ENCODE results near the gene FABP3.

FABP3 gene

DNA sequence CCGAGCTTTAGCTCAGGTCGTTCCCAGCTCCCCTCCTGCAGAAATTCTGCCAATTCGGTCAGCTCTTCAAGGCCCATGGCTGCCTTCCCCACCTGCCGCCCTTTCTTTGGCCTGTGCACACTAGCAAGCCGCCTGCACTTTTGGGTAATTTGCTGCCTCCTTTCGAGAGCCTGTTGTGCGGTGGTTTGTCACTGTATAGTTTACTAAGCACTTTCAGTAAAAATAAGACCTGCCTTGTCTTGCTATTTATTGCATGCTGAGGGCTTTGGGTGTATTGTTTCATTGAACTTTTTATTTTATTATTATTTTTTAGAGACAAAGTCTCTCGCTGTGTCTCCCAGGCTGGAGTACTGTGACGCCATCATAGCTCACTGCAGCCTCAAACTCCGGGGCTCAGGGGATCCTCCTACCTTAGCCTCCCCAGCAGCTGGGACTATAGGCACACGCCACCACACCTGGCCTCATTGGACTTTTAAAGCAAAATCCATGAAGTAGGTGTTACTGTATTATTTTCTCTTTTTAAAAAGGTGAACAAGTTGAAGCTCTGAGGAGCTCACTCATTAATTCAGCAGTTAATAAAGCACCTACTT lies 1.1 kb upstream of the FABP3 start:
- DNase-seq (ENCODE audit: low read depth in 2 of 2, low spot score in 1 of 2): no peak

DNA sequence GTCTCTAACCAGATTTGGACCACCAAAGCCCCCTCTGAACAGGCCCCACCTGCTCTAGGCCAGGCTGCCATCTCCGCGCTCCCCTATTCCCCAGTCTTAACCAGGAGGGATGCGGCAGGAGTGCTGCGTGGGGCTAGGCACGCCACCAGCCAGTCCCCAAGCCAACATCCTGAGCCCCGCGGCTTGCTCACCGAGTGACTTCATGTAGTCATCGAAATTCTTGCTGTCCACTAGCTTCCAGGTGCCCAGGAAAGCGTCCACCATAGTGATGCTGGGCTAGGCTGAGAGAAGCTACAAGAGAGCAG lies 173 bp downstream of the FABP3 start:
- DNase-seq (ENCODE audit: low read depth in 2 of 2, low spot score in 1 of 2): no peak

DNA sequence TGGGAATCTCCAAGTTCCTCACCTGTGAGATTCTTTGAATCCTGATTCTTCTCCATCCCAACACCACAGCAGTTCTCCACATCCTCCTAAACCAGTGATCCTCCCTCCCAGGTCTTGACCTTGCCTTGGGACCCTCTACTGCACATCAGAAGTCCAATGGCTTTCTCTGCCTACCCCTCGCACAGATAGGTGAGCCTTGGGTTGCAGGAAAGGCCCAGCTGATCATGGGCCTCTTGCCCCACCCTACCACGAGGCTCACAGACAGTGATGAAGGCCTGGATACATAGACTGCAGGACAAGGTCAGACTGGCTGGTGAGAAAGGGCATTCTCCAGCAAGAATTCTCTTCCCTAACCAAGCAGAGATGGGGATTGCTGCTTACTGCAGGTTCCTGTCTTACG lies 825 bp downstream of the FABP3 start:
- no peak for DNase-seq (ENCODE audit: low read depth in 2 of 2, low spot score in 1 of 2)

DNA sequence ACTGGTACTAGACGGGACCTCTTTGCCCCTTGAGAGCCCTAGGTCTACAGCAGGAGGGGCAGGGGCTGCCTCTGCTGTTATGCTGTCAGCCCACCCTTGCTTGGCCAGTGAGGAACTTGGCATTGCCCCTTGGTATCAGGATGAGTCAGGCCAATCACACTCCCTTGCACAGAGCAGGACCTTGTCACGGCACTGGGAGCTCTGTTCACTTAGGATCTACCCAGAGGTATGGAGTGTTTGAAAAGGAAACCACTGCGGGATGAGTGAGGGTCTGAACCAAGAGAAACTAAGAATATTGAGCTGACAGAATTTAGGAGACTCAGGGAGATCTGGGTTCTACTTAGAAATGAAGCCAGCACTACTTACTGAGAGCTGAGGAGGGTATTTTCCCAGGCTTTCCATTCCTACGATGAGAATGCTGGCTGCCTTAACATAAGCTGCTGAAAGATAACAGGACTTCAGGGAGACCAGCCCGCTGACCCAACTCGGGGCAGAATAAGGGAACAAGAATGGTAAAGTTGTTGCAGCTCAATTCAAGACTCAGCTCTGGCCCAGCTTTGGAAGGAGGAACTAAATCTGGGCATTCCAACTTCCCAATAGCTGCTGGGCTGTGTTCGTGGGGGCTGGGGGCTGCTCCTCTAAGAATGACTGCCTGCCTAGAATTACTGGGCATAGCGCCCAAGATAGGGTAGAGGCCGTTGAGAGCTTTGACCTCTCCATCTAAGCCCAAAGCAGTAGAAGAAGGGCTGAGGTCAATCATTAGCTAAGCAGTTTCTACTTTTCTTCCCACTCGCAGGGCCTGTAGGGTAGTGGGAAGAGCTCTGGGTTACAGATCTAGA lies 1.5 kb downstream of the FABP3 start:
- DNase-seq (ENCODE audit: low read depth in 2 of 2, low spot score in 1 of 2): no peak

DNA sequence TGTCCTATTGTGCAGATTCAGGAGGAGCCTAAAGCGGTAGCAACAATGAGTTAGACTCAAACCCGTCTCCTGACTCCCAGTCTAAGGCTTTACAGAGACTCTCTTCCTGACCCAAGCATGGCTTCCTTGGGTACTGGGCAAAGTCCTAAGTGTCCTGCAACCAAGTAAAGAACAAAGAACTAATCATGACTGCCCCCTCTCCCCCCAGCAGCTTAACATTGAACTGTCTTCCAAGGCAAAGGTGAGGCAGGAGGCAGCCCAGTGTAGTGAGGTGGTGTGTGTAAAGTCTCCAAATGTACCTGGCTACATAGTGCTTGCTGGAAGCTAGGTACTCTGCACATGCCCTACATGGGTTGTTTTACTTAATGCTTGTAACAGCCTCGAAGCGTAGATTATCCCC lies 2.3 kb downstream of the FABP3 start:
- no peak for DNase-seq (ENCODE audit: low read depth in 2 of 2, low spot score in 1 of 2)

DNA sequence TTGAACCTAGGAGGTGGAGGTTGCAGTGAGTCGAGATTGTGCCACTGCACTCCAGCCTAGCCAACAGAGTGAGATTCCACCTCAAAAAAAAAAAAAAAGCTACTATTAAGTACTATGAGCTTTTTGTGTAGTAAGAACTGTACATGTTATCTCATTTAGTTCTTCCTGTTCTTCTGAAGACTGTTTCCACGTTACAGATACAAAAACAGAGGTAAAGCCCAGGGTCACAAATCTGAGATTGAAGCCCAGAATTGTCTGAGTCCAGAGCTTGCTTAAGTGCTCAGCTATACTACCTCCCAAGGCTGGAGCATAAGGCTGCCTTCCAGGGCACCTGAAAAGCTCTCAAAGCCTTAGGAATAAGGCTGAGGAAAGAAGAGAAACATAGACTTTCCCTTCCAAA lies 2.9 kb downstream of the FABP3 start:
- DNase-seq (ENCODE audit: low read depth in 2 of 2, low spot score in 1 of 2): no peak

DNA sequence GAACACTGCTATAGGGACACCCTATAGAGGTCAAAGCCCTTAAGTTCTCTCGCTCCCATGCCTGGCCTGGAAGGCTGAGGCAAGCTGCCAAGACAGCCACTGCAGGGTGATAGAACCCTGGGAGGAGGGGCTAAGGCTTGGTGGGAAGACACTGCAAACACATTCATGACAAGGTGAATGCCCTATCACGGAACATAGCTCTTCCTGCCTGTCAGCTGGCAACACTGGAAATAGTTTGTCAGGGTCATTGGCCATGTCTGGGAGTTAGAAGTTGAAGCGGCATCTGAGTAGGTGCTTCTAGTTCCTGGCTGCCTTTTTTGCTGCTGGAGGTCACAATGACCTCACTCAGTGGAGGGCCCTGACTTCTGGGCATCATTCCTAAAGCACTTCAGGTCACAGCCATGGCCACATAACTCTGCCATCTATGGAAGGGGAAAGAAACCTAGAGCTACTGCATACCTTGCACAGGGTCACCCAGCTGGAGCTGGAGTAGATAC lies 4.2 kb downstream of the FABP3 start:
- DNase-seq (ENCODE audit: low read depth in 2 of 2, low spot score in 1 of 2): no peak

DNA sequence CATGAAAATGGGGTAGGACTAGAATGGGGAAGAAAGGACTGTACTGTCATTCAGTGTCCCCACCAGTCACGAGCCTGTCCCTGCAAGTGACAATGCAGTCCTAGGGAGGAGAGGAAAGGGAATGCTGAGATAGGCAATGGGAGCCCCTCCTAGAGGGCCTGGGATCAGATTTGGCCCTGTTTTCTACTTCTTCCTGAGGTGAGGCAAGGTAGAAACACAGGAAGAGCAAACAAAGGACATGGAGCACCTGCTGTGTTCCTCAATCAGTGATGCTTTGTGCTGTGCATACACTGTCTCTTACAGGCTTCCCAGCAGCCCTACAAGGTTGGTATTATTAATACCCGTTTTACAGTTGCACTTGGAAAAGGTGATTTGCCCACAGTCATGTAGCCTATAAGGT lies 6.1 kb downstream of the FABP3 start:
- no peak for DNase-seq (ENCODE audit: low read depth in 2 of 2, low spot score in 1 of 2)

DNA sequence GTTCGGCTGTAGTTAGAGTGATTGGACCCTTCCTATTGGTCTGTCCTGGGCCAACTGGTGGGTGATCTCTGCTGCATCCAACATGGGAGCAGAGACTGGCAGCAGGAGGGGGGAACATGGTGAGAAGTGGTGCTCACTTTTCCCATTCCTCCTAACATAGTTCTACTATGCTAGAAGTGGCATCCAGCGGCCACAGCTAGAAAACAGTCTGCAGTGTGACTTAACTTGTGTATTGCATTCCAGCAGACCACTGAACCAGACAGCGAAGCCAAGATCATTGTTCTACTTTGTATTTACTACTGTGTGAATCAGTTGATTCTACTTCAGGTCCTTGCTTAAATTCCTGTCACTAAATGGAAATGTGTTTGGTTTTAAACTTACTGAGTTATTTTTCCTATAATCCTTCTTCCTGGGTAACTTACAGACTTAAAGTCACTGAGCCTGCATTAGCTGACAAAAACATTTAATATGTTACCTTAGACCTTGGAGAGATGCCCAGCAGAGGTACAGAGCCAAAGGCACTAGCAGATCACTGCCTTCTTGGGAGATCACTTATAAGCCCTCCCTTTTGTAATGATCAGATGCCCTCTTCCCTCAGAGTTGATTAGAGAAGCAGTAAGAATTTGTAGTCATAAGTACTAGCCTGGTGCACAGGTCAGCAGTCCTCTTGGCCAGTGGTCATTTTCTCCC lies 8.2 kb downstream of the FABP3 start:
- no peak for DNase-seq (ENCODE audit: low read depth in 2 of 2, low spot score in 1 of 2)

DNA sequence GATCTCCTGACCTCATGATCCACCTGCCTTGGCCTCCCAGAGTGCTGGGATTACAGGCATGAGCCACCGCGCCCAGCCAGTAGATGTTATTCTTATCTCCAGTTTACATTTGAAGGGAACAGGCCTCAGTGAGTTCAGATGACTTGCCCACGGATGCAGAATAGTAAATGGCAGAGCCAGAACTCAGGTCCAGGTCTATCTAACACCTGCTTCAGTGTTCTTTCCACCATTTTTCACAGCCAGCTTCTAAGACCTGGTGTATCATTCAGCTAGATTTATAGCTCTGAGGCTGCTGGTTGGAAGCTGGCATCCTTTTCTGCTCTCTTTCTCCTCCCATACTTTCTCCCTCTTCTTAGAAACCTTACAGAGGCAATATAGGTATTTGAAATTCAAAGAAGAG lies 10.8 kb downstream of the FABP3 start:
- DNase-seq (ENCODE audit: low read depth in 2 of 2, low spot score in 1 of 2): no peak

DNA sequence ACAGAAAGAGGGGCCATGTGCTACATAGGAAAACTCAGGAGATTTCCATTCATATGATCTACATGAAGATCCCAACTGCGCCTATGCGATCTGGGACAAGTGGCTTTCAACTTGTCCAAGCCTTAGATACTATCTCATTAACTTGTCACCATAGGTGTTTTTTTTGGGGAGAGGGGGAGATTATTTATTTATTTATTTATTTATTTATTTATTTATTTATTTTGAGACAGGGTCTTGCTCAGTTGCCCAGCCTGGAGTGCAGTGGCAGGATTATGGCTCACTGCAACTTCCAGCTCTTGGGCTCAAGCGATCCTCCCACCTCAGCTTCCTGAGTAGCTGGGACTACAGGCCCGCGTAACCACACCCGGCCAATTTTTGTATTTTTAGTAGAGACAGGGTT lies 11.3 kb downstream of the FABP3 start:
- DNase-seq (ENCODE audit: low read depth in 2 of 2, low spot score in 1 of 2): no peak

DNA sequence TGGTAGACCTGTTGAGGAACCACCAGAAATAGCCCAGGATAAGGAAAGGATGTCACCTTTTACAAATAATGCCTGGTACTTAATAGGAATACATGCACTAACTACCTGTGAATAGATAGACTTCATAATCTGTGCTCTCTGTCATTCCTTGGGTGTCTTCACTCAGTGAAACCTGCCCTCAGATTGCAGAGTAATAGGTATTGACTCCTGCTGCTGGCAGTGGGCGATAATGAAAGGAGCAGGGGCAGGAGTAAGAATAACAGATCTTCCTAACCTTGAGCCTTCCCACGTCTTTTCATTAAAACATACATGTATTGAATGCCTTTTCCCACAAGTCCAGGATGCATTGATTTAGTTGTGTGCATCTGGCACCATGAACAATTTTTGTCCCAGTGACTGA lies 16.4 kb downstream of the FABP3 start:
- no peak for DNase-seq (ENCODE audit: low read depth in 2 of 2, low spot score in 1 of 2)

DNA sequence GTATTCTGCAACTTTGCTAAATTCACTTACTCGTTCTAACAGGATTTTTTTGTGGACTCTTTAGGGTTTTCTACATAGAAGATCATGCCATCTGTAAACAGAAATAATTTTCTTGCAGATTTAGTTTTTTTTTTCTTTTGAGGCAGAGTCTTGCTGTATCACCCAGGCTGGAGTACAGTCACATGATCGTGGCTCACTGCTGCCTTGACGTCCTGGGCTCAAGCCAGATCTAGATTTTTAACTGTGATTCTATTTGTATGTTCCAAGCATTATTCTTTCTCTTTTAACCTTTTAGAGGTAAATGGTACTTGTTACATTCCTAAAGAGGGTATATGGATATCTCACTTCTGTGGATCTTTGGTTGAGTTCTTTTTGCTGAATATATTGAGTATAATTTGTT lies 18.6 kb downstream of the FABP3 start:
- no peak for DNase-seq (ENCODE audit: low read depth in 2 of 2, low spot score in 1 of 2)

DNA sequence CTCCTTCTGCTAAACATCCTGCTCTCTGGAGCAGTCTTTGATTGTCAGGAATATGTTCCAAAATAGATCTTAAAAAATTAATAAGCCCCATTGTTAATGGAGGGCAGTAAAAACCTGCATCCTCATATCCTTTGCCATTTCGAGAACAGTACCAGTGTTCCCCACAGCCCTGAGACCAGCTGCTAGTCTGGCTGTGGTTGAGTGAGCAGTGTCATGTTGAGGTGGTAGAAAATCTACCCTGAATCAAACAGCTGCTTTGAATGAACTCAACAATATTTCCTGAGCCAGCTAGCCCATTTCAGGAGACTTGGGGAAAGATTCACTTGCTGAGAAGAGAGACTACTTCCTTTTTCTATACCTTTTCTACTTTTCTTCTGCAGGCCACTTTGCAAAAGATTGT lies 24.4 kb downstream of the FABP3 start:
- no peak for DNase-seq (ENCODE audit: low read depth in 2 of 2, low spot score in 1 of 2)

DNA sequence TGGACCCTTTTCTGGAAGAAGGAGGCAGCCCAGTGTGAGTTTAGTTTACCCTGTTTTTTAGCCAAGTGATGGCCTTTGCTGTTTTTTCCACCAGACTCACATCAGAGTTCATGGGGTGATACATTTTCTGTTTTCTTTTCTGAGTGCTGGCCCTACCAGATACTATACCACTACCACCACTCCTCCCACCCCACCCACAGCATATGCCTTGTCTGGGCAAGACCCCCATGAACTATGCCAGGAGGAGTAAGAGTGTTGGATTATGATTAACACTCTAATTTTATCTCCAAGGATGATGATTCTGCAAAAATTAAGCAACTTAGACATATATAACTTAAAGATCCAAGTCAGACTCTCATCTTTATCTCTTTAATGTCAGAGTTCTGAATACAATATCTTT lies 26.1 kb downstream of the FABP3 start:
- no peak for DNase-seq (ENCODE audit: low read depth in 2 of 2, low spot score in 1 of 2)

DNA sequence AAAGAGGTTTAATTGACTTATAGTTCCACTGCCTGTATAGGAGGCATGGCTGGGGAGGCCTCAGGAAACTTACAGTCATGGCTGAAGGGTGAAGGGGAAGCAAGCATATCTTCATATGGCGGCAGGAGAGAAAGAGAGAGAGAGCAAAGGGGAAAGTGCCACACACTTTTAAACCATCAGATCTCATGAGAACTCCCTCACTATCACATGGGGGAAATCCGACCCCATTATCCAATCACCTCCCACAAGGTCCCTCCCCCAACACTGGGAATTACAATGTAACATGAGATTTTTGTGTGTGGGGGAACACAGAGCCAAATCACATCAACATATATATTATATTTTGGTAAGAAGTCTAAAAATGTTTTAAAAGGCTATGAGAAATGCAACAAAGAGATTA lies 27.2 kb downstream of the FABP3 start:
- DNase-seq (ENCODE audit: low read depth in 2 of 2, low spot score in 1 of 2): no peak

DNA sequence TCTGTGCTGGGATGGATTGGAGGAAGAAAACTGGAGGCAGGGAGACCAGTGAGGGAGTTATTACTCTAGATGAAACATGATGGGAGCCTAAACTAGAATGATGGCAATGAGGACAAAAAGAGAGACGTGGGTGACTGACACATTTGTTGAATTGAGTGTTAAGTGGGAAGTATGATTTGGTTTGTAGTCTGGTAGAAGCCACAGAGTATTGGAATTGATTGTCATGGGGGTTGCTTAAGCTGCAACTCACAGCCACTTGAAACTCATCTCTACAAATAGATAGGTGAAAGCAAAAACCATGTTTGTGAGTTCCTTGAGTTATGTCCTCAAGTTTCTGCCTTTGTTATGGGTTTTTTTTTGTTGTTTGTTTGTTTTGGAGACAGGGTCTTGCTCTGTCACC lies 28.4 kb downstream of the FABP3 start:
- DNase-seq (ENCODE audit: low read depth in 2 of 2, low spot score in 1 of 2): no peak

DNA sequence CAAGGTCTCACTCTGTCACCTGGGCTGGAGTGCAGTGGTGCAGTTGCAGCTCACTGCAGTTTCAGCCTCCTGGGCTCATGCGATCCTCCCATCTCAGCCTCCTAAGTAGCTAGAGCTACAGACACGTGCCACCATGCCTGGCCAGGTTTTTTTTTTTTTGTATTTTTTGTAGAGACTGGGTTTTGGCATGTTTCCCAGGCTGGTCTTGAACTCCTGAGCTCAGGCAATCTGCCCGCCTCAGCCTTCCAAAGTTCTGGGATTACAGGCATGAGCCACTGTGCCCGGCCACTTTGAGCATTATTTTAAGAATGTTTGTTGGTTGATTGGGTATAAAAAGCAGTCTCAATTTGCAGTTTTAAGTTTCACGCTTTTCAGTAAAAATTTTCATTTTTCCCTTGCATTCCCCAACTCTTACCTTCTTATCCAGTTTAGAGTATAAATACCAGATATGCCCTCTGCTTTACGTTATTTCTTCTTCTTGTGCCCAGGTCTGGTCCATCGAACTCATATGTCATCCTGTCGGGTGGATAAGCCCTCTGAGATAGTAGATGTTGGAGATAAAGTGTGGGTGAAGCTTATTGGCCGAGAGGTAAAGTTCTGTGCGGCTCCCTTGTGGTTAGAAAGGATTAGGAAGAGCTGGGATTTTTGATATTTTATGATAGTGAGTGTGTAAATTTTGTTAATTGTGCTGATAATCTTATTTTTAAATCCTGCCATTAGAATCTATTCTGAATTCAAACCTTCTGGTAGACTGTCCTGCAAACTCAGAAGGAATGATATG lies 36.0 kb downstream of the FABP3 start:
- DNase-seq (ENCODE audit: low read depth in 2 of 2, low spot score in 1 of 2): no peak

DNA sequence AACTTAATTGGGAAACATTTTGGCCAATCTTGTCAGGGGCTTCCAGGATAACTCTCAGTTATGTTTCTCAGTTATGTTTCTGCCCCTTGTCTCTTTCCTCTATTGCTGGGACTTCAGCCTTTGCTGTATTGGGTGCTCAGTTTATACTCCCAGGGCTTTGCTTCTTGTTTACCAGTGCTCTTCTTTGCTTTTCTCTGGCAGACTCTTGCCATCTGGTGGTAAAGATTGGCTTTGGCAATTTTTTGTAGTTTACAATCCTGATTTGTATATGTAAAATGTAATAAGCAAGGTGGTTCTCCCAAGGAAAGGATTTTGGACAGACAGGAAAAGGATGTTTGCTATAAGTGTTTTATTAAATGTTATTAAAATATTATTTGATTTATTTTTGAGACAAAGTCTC lies 37.9 kb downstream of the FABP3 start:
- DNase-seq (ENCODE audit: low read depth in 2 of 2, low spot score in 1 of 2): no peak

DNA sequence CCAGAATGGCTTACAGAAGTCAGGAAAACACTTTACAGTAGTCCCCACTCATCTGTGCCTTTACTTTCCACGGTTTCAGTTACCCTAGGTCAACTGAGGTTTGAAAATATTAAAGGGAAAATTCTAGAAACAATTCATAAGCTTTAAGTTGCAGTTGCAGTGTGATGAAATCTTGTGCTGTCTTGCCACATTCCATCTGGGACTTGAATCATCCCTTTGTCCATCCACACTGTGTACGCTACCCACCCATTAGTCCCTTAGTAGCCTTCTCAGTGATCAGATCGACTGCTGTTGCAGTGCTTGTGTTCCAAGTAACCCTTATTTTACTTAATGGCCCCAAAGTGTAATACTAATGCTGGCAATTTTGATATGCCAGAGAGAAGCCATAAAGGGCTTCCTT lies 45.5 kb downstream of the FABP3 start:
- DNase-seq (ENCODE audit: low read depth in 2 of 2, low spot score in 1 of 2): no peak

DNA sequence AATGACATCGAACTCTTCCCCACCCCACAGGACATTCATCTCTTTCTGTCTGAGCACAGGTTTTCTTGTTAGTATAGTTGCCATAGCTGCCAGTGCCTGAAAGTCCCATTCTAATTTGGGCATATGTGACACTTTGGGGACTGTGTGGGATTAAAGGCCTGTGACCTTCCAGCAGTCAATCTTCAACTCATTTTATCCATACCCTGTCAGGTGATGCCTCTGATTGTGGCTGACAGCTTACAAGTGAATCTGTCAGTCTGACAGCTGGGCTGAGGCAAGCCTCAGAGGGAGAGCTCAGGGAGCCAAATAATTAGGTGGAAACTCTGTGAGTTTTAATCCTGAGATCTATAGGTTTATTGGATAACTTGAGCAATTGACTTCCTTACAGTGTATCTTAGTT lies 46.4 kb downstream of the FABP3 start:
- no peak for DNase-seq (ENCODE audit: low read depth in 2 of 2, low spot score in 1 of 2)

DNA sequence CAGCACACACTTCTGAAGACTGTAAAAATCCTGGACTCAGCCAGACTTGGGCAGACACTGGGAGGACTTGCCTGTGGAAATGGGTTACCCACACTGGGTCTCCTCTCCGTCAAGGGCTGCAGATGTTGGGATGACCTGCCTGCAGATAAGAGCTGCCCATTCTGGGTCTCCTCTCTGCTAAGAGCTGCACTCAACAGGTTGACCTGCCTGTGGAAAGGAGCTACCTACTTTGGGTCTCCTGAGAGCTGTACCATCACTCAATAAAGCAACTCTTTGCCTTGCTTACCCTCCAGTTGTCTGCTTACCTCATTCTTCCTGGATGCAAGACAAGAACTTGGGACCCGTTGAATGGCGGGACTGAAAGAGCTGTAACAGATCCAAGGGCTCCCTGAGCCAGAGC lies 47.9 kb downstream of the FABP3 start:
- DNase-seq (ENCODE audit: low read depth in 2 of 2, low spot score in 1 of 2): no peak
